ENCODE measurements around the gene MUC21. TPM values are rescaled to one million over a fixed set of nuclear protein-coding genes. Genes with fewer than 3 reads are reported as not detected.

Gene MUC21
- total RNA-seq, 1 experiment from 2014 or later = not detected

DNA sequence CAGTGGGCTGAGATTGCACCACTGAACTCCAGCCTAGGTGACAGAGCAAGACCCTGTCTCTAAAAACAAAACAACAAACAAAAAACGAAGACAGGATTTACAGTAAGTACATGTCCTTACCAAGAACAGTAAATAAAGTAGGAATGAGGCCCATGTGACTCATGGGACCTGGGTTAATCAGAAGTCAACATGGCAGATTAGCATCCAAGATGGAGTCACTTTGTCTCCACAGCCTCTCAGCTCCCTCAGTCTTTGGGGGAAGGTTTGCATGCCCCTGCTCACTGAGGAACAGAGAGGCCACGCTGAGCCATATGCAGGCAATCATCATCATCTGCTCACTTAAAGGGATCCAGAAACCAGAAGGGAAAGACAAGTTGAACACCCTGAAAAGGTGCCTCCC is 19.0 kb downstream of the MUC21 start:
- no TSS peak for BruUV-seq (replicated peaks)
- H3K4me1 Mint-ChIP-seq (ENCODE audit: low read depth, unreplicated experiment) = peaks cover 2% of the 10 kb centered on the region

DNA sequence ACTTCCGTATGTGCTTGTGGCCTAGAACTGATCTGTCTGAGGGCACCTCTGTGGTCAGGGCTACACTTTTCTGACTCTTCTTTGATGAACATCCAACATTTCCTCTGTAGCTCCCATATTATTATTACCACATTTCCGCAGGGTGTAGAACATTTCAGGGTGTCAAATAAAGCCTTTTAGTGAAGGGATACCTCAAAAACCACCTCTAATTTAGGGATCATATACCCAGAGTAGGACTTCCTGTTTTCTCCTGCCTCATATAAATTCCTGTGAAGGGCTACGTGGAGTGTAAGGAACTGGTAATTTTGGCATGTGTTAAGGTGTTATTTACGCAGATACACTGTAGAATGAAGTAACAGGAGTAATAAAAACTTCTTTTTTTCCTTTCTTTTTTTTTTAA is 21.3 kb downstream of the MUC21 start:
- Mint-ChIP-seq H3K36me3 (ENCODE audit: insufficient read depth, unreplicated experiment) (no peaks in the 10 kb centered on the region), H3K9me3 (ENCODE audit: unreplicated experiment) (peaks cover 10% of the 10 kb centered on the region), H3K4me1 (ENCODE audit: low read depth, unreplicated experiment) (peaks cover 13% of the 10 kb centered on the region), H3K27ac (ENCODE audit: unreplicated experiment) (no peak overlapping the region), H3K4me3 (ENCODE audit: unreplicated experiment) (no peak overlapping the region), H3K27me3 (ENCODE audit: insufficient read depth, unreplicated experiment) (no peaks in the 10 kb centered on the region)
- no peaks in the 10 kb centered on the region for H3K36me3 ChIP-seq (ENCODE audit: control insufficient read depth, insufficient read depth, low read length)
- no TSS peak for BruUV-seq (replicated peaks)
- CTCF ChIA-PET = no interaction called here
- POLR2A ChIA-PET = no interaction called here
- TF ChIP-seq, protein P1, sequence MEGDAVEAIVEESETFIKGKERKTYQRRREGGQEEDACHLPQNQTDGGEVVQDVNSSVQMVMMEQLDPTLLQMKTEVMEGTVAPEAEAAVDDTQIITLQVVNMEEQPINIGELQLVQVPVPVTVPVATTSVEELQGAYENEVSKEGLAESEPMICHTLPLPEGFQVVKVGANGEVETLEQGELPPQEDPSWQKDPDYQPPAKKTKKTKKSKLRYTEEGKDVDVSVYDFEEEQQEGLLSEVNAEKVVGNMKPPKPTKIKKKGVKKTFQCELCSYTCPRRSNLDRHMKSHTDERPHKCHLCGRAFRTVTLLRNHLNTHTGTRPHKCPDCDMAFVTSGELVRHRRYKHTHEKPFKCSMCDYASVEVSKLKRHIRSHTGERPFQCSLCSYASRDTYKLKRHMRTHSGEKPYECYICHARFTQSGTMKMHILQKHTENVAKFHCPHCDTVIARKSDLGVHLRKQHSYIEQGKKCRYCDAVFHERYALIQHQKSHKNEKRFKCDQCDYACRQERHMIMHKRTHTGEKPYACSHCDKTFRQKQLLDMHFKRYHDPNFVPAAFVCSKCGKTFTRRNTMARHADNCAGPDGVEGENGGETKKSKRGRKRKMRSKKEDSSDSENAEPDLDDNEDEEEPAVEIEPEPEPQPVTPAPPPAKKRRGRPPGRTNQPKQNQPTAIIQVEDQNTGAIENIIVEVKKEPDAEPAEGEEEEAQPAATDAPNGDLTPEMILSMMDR (IDR thresholded peaks at IDR 0.05; ENCODE audit: insufficient read depth in 1 of 2, low read depth in 1 of 2, low read length in 1 of 2, severe bottlenecking in 1 of 2, unreplicated experiment in 1 of 2) = no peak
- intact Hi-C loops (cut with micrococcal nuclease; ENCODE audit: unreplicated experiment) = no loop called here
- H3K9me3 ChIP-seq = no peaks in the 10 kb centered on the region
- peaks cover 12% of the 10 kb centered on the region for H3K4me1 ChIP-seq
- no peak overlapping the region for H3K4me3 ChIP-seq (ENCODE audit: low read depth, low read length)
- no peak for DNase-seq
- H3K27me3 ChIP-seq (replicated peaks; ENCODE audit: control insufficient read depth, insufficient read depth, low read length) = no peaks in the 10 kb centered on the region

More for the DNA sequence above, 19.0 kb downstream of the MUC21 start:
- Mint-ChIP-seq H3K27ac (ENCODE audit: unreplicated experiment) (no peak overlapping the region), H3K4me3 (ENCODE audit: unreplicated experiment) (no peak overlapping the region), H3K9me3 (ENCODE audit: unreplicated experiment) (peaks cover 10% of the 10 kb centered on the region), H3K27me3 (ENCODE audit: insufficient read depth, unreplicated experiment) (no peaks in the 10 kb centered on the region), H3K36me3 (ENCODE audit: insufficient read depth, unreplicated experiment) (no peaks in the 10 kb centered on the region)
- CTCF ChIA-PET = no interaction called here
- H3K9me3 ChIP-seq = no peaks in the 10 kb centered on the region
- TF ChIP-seq, protein P1 (IDR thresholded peaks at IDR 0.05; ENCODE audit: insufficient read depth in 1 of 2, low read depth in 1 of 2, low read length in 1 of 2, severe bottlenecking in 1 of 2, unreplicated experiment in 1 of 2) = no peak
- H3K4me3 ChIP-seq (ENCODE audit: low read depth, low read length) = no peak overlapping the region
- peaks cover 4% of the 10 kb centered on the region for H3K4me1 ChIP-seq
- DNase-seq = no peak
- intact Hi-C loops (cut with micrococcal nuclease; ENCODE audit: unreplicated experiment) = no loop called here
- POLR2A ChIA-PET = no interaction called here
- H3K36me3 ChIP-seq (ENCODE audit: control insufficient read depth, insufficient read depth, low read length) = no peaks in the 10 kb centered on the region
- no peaks in the 10 kb centered on the region for H3K27me3 ChIP-seq (replicated peaks; ENCODE audit: control insufficient read depth, insufficient read depth, low read length)

DNA sequence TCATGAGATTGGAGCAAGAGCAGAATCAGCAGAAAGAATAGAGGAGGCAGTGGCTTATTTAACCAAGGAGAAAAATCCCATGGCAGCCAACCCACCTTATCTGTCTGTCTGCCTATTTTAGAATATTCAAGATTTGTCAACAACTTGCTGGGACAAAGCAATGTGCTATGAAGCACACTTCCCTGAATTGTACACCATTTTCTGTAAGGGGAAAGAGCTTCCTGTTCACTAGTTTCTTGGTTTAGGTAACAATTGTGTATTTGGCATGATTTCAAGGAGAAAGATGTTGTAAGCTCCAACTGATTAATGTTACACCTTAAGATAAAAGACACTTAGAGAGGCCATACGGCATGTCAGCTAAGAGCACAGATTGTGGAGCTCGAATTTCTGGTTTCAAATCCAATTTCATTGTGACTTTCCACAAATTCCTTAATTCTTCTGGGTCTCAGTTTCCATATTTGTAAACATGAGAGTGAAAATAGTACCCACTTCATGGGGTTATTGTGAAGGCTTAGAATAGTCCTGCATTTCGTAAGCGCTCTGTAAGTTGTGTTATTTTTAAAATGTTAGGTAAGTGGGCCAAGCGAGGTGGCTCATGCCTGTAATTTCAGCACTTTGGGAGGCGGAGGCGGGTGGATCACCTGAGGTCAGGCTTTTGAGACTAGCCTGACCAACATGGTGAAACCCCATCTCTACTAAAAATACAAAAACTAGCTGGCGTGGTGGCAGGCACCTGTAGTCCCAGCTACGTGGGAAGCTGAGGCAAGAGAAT is 21.9 kb downstream of the MUC21 start:
- Mint-ChIP-seq H3K36me3 (ENCODE audit: insufficient read depth, unreplicated experiment) (no peaks in the 10 kb centered on the region), H3K4me1 (ENCODE audit: low read depth, unreplicated experiment) (peaks cover 13% of the 10 kb centered on the region), H3K9me3 (ENCODE audit: unreplicated experiment) (peaks cover 10% of the 10 kb centered on the region), H3K27me3 (ENCODE audit: insufficient read depth, unreplicated experiment) (no peaks in the 10 kb centered on the region), H3K4me3 (ENCODE audit: unreplicated experiment) (no peak overlapping the region), H3K27ac (ENCODE audit: unreplicated experiment) (no peak overlapping the region)
- Histone ChIP-seq H3K4me3 (ENCODE audit: low read depth, low read length) (no peak overlapping the region), H3K36me3 (ENCODE audit: control insufficient read depth, insufficient read depth, low read length) (no peaks in the 10 kb centered on the region), H3K4me1 (peaks cover 12% of the 10 kb centered on the region), H3K9me3 (no peaks in the 10 kb centered on the region), H3K27me3 (replicated peaks; ENCODE audit: control insufficient read depth, insufficient read depth, low read length) (no peaks in the 10 kb centered on the region)
- ChIA-PET POLR2A (no interaction called here), CTCF (no interaction called here)
- intact Hi-C loops (cut with micrococcal nuclease; ENCODE audit: unreplicated experiment) = no loop called here
- no TSS peak for BruUV-seq (replicated peaks)
- TF ChIP-seq, protein P1 (IDR thresholded peaks at IDR 0.05; ENCODE audit: insufficient read depth in 1 of 2, low read depth in 1 of 2, low read length in 1 of 2, severe bottlenecking in 1 of 2, unreplicated experiment in 1 of 2) = no peak
- DNase-seq = no peak

All from Caco-2 (cell line).